Astrocyte of the spinal cord (primary cell): ENCODE data around the gene RCHY1.
A peak's percentile ranks its signal among the peaks of the same experiment; 100 is the strongest.
"Not testable (repeated sequence)": the region's sequence is repeated elsewhere in the genome, so short reads cannot be mapped to it uniquely, and the experiment has no call there.

ENCODE experiments used
- DNase-seq: peaks from one replicate; pipeline ENCODE4 v3.0.0; 2011; ENCODE audit warnings: low read depth, low spot score
- H3K4me3 ChIP-seq: 2 replicates; pipeline ENCODE4 v1.5.1; 2011; ENCODE audit warnings: low read depth, mild to moderate bottlenecking, low read length, moderate library complexity
- CTCF ChIP-seq: IDR thresholded peaks from 2 replicates; pipeline ENCODE4 v1.5.1; 2012; ENCODE audit warnings: low read depth, mild to moderate bottlenecking, low read length, inconsistent platforms
- in situ Hi-C: cut with HindIII; loops from 2 replicates; pipeline ENCODE4 v1.10.0; 2017; ENCODE audit warnings: low sequenced_read_pairs

The RCHY1 gene

DNA sequence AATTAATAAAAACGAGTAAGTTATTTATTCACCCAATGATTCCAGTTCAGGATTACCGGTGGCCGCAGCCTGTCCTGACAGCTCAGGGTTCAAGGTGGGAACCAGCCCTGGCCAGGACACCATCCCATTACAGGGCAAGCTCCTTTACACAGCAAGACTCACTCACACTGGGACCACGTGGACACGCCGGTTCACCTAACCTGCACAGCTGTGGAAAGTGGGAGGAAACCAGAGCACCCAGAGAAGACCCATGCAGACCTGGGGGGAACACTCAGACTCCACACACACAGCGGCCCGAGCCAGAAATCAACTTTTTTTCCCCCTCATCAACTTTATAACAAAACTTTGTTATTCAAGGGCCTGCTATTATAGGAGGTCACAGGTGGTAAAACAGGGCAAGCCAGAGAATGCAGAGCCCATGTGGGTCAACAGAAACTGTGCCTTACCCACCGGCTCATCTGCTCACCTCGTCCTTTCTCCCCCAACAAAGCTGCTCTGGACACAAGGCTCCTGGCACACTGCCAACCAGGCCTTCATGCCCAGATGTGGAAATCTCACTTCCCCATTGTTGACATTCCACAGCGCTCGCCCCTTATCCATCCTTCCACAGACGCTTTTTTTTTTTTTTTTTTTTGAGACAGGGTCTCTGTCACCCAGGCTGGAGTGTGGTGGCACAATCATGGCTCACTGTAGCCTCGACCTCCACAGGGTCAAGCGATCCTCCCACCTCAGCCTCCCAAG is 33.6 kb upstream of the RCHY1 start:
- in situ Hi-C loops, result no loop called here
- H3K4me3 ChIP-seq, result no peak overlapping the region
- no peak for DNase-seq
- TF ChIP-seq CTCF, result no peak

DNA sequence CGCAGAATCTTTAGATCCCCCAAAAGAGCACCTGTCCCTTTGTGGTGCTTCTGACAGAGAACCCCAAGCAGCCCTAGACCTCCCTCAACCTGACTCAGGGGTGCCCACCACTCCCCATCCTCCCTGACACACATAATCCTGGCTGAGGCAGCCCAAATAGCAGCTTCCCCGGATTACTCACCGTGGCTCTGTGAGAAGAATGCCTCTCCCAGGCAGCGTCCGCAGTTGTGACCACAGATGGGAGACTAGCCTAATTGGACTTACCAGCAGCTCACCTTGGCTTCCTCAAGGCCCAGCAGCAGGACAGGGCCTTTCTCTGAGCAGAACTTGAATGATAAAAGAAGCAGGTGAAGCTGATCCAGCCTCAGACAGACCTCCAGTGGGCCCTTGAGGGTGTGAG is 31.3 kb upstream of the RCHY1 start:
- H3K4me3 ChIP-seq, result no peak overlapping the region
- no peak for TF ChIP-seq CTCF
- DNase-seq, result peak; percentile 65
- in situ Hi-C loops, result no loop called here

- H3K4me3 ChIP-seq, result no peak overlapping the region
- TF ChIP-seq CTCF, result no peak
- no peak for DNase-seq
- in situ Hi-C loops, result no loop called here
Measured at GRCh38 chr4:75544870-75545269, 30.7 kb upstream of the RCHY1 start.

GRCh38 chr4:75544220-75544619 is 30.0 kb upstream of the RCHY1 start:
- in situ Hi-C loops, DNase-seq, H3K4me3 ChIP-seq: not testable (repeated sequence)

- no peak overlapping the region for H3K4me3 ChIP-seq
- peak; percentile 80 for DNase-seq
- in situ Hi-C loops, result no loop called here
- TF ChIP-seq CTCF, result no peak
Measured at GRCh38 chr4:75542824-75543223, 28.6 kb upstream of the RCHY1 start.

DNA sequence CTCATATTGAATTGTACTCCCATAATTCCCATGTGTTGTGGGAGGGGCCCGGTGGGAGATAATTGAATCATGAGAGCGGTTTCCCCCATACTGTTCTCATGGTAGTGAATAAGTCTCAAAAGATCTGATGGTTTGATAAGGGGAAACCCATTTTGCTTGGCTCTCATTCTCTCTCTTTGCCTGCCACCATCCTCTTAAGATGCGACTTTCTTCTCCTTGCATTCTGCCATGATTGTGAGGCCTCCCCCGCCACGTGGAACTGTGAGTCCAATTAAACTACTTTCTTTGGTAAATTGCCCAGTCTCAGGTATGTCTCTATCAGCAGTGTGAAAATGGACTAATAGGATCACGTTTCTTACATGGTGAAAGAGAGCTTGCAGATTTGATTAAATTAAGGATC is 23.1 kb upstream of the RCHY1 start:
- in situ Hi-C loops, DNase-seq: not testable (repeated sequence)

GRCh38 chr4:75533926-75534325 is 19.7 kb upstream of the RCHY1 start:
- DNase-seq, H3K4me3 ChIP-seq, in situ Hi-C loops: not testable (repeated sequence)

More for the DNA sequence above, 23.1 kb upstream of the RCHY1 start:
- H3K4me3 ChIP-seq, result not testable (repeated sequence)

- DNase-seq, in situ Hi-C loops, H3K4me3 ChIP-seq: not testable (repeated sequence)
Measured at GRCh38 chr4:75533339-75533887, 19.2 kb upstream of the RCHY1 start.

DNA sequence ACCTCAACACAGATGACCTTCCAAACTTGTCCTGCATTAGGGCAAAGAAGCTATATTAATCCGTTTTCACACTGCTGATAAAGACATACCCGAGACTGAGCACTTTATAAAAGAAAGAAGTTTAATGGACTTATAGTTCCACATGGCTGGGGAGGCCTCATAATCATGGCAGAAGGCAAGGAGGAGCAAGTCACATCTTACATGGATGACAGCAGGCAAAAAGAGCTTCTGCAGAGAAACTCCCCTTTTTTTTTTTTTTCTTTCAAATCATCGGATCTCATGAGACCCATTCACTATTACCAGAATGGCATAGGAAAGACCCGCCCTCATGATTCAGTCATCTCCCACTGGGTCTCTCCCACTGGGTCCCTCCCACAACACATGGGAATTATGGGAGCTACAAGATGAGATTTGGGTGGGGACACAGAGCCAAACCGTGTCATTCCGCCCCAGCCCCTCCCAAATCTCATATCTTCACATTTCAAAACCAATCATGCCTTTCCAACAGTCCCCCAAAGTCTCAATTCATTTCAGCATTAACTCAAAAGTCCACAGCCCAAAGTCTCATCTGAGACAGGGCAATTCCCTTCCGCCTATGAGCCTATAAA is 17.4 kb upstream of the RCHY1 start:
- H3K4me3 ChIP-seq, in situ Hi-C loops, DNase-seq: not testable (repeated sequence)
